Motor neuron (in vitro differentiated cells): ENCODE data around the gene IFT122. TPM values are rescaled to one million over a fixed set of nuclear protein-coding genes. Genes with fewer than 3 reads are reported as not detected.
A peak's percentile ranks its signal among the peaks of the same experiment; 100 is the strongest.
"Not testable (repeated sequence)": the region's sequence is repeated elsewhere in the genome, so short reads cannot be mapped to it uniquely, and the experiment has no call there.

Experiments used
- ATAC-seq, 8 experiments: fragments of 200-7000 bp; cut with Tn5 transposase; replicated peaks in 6 of 8; 2 replicates each; pipeline ENCODE4 v1.8.0; 2021; ENCODE audit warnings: mild to moderate bottlenecking in 8 of 8, moderate library complexity in 8 of 8
- H3K27ac ChIP-seq, 2 donors: fragments of 250-450 bp; sonication (Bioruptor Pico); 2 replicates each; pipeline ENCODE4 v1.9.0; 2021; ENCODE audit warnings: antibody characterized with exemption in 2 of 2, mild to moderate bottlenecking in 2 of 2, moderate library complexity in 1 of 2
- H3K4me1 ChIP-seq, 2 donors: fragments of 250-450 bp; sonication (Bioruptor Pico); replicated peaks in 1 of 2; 2 replicates each; pipeline ENCODE4 v1.6.1; 2021; ENCODE audit warnings: antibody characterized with exemption in 2 of 2, mild to moderate bottlenecking in 2 of 2, moderate library complexity in 1 of 2
- H3K4me3 ChIP-seq, 5 donors: fragments of 250-450 bp; sonication (Bioruptor Pico); 2 replicates each; pipeline ENCODE4 v1.9.0; 2021; ENCODE audit warnings: antibody characterized with exemption in 5 of 5, mild to moderate bottlenecking in 5 of 5, moderate library complexity in 4 of 5
- WGBS, 10 experiments: fragments of 450-650 bp; shearing (Covaris generic); methylation state at CpG; one replicate each; pipeline ENCODE4 v1.0.0; 2022; 5-methylcytosine and 5-hydroxymethylcytosine counted together
- in situ Hi-C, 9 experiments: fragments of 400-800 bp; cut with MboI; loops; one replicate each; pipeline ENCODE4 v1.15.0; 2021; ENCODE audit warnings: low sequenced_read_pairs in 9 of 9, low pct_unique_long_range_greater_than_20kb in 2 of 9; ENCODE audit not compliant: unreplicated experiment in 9 of 9
- total RNA-seq, 8 experiments: library from RNA; unstranded; fragments of 300-600 nt; gene quantifications; 2 replicates each; pipeline versions ENCODE4 v1.2.3 to v1.2.4, GENCODE V29; 2022

The IFT122 gene
- total RNA-seq, 8 experiments from 2014 or later, result 8.4 to 34.5 (median 24.8) TPM

- no peak overlapping the region for H3K4me3 ChIP-seq
- no peak overlapping the region for H3K27ac ChIP-seq
- no peaks in the 10 kb centered on the region for H3K4me1 ChIP-seq
- WGBS, 10 experiments, result 40 to 100% (median 86%) methylated on average over 1 to 3 of the region's 4 CpGs
- no peak for ATAC-seq
- in situ Hi-C loops, result loop anchor here in 1 of 9 experiments (25.0 kb wide), 1 partner anchor 339 kb away; no protein-coding TSS in a partner anchor
Measured at GRCh38 chr3:129473067-129473768, 33.2 kb downstream of the IFT122 start.

- in situ Hi-C loops, result loop anchor here in 1 of 9 experiments (25.0 kb wide), 1 partner anchor 339 kb away; no protein-coding TSS in a partner anchor
- ATAC-seq, result no peak
- WGBS, 10 experiments, result 74 to 100% (median 87%) methylated on average over 1 to 3 of the region's 4 CpGs
- H3K27ac ChIP-seq, result no peak overlapping the region
- H3K4me1 ChIP-seq, result no peaks in the 10 kb centered on the region
- no peak overlapping the region for H3K4me3 ChIP-seq
Measured at GRCh38 chr3:129473769-129474152, 33.7 kb downstream of the IFT122 start.

GRCh38 chr3:129474984-129475804 lies 35.2 kb downstream of the IFT122 start:
- 61 to 100% (median 87%) methylated on average over 2 to 8 of the region's 10 CpGs for WGBS, 10 experiments
- peak in 3 of 8 experiments; percentile 31 to 86 (median 46) for ATAC-seq
- H3K4me3 ChIP-seq, result no peak overlapping the region
- in situ Hi-C loops, result loop anchor here in 5 of 9 experiments (25.0 kb wide), 5 partner anchors 137 to 462 kb away; partner anchors contain the start of gene PLXND1 (in 1 of the 5)
- no peaks in the 10 kb centered on the region for H3K4me1 ChIP-seq
- H3K27ac ChIP-seq, result no peak overlapping the region

- Histone ChIP-seq H3K27ac (no peak overlapping the region), H3K4me1 (peaks cover 0 to under 1% of the 10 kb centered on the region in 2 donors), H3K4me3 (no peak overlapping the region)
- no peak for ATAC-seq
- 67 to 100% (median 98%) methylated on average over 1 to 3 of the region's 3 CpGs for WGBS, 10 experiments
- in situ Hi-C loops, result loop anchor here in 5 of 9 experiments (25.0 kb wide), 5 partner anchors 136 to 461 kb away; partner anchors contain the start of gene PLXND1 (in 1 of the 5)
Measured at GRCh38 chr3:129475863-129476262, 35.8 kb downstream of the IFT122 start.

GRCh38 chr3:129476586-129476985 lies 36.6 kb downstream of the IFT122 start:
- H3K4me3 ChIP-seq, result no peak overlapping the region
- peaks cover 3 to 4% of the 10 kb centered on the region in 2 donors for H3K4me1 ChIP-seq
- in situ Hi-C loops, result loop anchor here in 5 of 9 experiments (25.0 kb wide), 5 partner anchors 136 to 461 kb away; partner anchors contain the start of gene PLXND1 (in 1 of the 5)
- no peak for ATAC-seq
- 80 to 93% (median 85%) methylated on average over 1 to 5 of the region's 6 CpGs; no CpG with 5 or more reads in 2 of the 10 experiments for WGBS, 10 experiments
- no peak overlapping the region for H3K27ac ChIP-seq

- H3K4me1 ChIP-seq, H3K27ac ChIP-seq, H3K4me3 ChIP-seq: not testable (repeated sequence)
- in situ Hi-C loops, result loop anchor here in 5 of 9 experiments (25.0 kb wide), 5 partner anchors 131 to 456 kb away; partner anchors contain the start of gene PLXND1 (in 1 of the 5)
- ATAC-seq, result peak; percentile 16 to 86 (median 58)
- 33 to 80% (median 42%) methylated on average over 1 to 2 of the region's 11 CpGs; no CpG with 5 or more reads in 7 of the 10 experiments for WGBS, 10 experiments
Measured at GRCh38 chr3:129481225-129481765, 41.3 kb downstream of the IFT122 start.

GRCh38 chr3:129481766-129482332 lies 41.8 kb downstream of the IFT122 start:
- ATAC-seq, result peak in 7 of 8 experiments; percentile 32 to 88 (median 60)
- WGBS, 10 experiments, result 0 to 100% (median 85%) methylated on average over 1 to 5 of the region's 12 CpGs; no CpG with 5 or more reads in 2 of the 10 experiments

GRCh38 chr3:129482721-129483120 lies 42.7 kb downstream of the IFT122 start:
- WGBS, 10 experiments, result 14 to 80% (median 50%) methylated on average over 1 of the region's 1 CpG; no CpG with 5 or more reads in 6 of the 10 experiments
- Histone ChIP-seq H3K4me3 (no peak overlapping the region), H3K27ac (no peak overlapping the region), H3K4me1 (peaks cover 3 to 8% of the 10 kb centered on the region in 2 donors)
- in situ Hi-C loops, result loop anchor here in 5 of 9 experiments (25.0 kb wide), 5 partner anchors 130 to 455 kb away; partner anchors contain the start of gene PLXND1 (in 1 of the 5)
- no peak for ATAC-seq

More at GRCh38 chr3:129481766-129482332, 41.8 kb downstream of the IFT122 start:
- in situ Hi-C loops, result loop anchor here in 5 of 9 experiments (25.0 kb wide), 5 partner anchors 130 to 455 kb away; partner anchors contain the start of gene PLXND1 (in 1 of the 5)
- H3K27ac ChIP-seq, result no peak overlapping the region
- peaks cover 3 to 8% of the 10 kb centered on the region in 2 donors for H3K4me1 ChIP-seq
- H3K4me3 ChIP-seq, result no peak overlapping the region

- ATAC-seq, result no peak
- H3K4me1 ChIP-seq, result peaks cover 3 to 8% of the 10 kb centered on the region in 2 donors
- in situ Hi-C loops, result loop anchor here in 5 of 9 experiments (25.0 kb wide), 5 partner anchors 128 to 453 kb away; partner anchors contain the start of gene PLXND1 (in 1 of the 5)
Measured at GRCh38 chr3:129483870-129484269, 43.8 kb downstream of the IFT122 start.

GRCh38 chr3:129485146-129485545 lies 45.1 kb downstream of the IFT122 start:
- WGBS, 10 experiments, result 80 to 100% (median 92%) methylated on average over 1 to 4 of the region's 6 CpGs; no CpG with 5 or more reads in 2 of the 10 experiments
- in situ Hi-C loops, result loop anchor here in 5 of 9 experiments (25.0 kb wide), 5 partner anchors 127 to 452 kb away; partner anchors contain the start of gene PLXND1 (in 1 of the 5)
- H3K27ac ChIP-seq, ATAC-seq, H3K4me3 ChIP-seq, H3K4me1 ChIP-seq: not testable (repeated sequence)

More at GRCh38 chr3:129483870-129484269, 43.8 kb downstream of the IFT122 start:
- H3K4me3 ChIP-seq, result no peak overlapping the region
- 37 to 82% (median 68%) methylated on average over 1 to 7 of the region's 8 CpGs; no CpG with 5 or more reads in 6 of the 10 experiments for WGBS, 10 experiments
- no peak overlapping the region for H3K27ac ChIP-seq

GRCh38 chr3:129485721-129486663 lies 46.0 kb downstream of the IFT122 start:
- WGBS, 10 experiments, result 16 to 100% (median 66%) methylated on average over 1 to 9 of the region's 11 CpGs
- no peak overlapping the region for H3K4me3 ChIP-seq
- H3K27ac ChIP-seq, result no peak overlapping the region
- in situ Hi-C loops, result loop anchor here in 5 of 9 experiments (25.0 kb wide), 5 partner anchors 126 to 451 kb away; partner anchors contain the start of gene PLXND1 (in 1 of the 5)
- peak in 2 of 8 experiments; percentile 22 to 37 for ATAC-seq
- H3K4me1 ChIP-seq, result peaks cover 7 to 15% of the 10 kb centered on the region in 2 donors
